ENCODE measurements around the gene TDG.

DNA sequence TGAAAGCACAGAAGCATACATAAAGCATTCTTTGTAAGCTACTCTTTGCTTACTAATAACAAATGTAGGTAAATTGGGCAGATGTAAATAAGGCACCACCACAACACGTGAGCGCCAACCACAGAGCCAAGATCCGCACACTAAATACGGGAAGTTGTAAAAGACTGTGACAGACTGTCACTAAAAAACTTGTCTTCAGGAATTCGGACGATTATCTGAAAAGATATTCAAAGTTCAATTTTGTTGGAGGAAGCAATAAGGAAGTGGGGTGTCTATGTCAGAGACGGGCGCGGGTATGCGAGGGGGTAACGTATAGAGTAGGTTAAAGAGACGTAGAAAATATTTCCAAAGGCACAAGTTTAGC lies 37.0 kb upstream of the TDG start:
- no peak for TF ChIP-seq CTCF (IDR thresholded peaks at IDR 0.05; ENCODE audit: low read length)
- TF ChIP-seq EZH2 (IDR thresholded peaks at IDR 0.05; ENCODE audit: borderline replicate concordance, low read length), result no peak
